GM12864 (cell line): ENCODE data around the gene GRM7.

Experiments
- DNase-seq: peaks from one replicate; pipeline ENCODE4 v3.0.0-alpha.2; 2011; ENCODE audit warnings: low read depth
- H3K4me3 ChIP-seq: 2 replicates; pipeline ENCODE4 v1.5.1; 2011; ENCODE audit warnings: mild to moderate bottlenecking, low read depth, low read length, control low read depth
- CTCF ChIP-seq: IDR thresholded peaks from 2 replicates; pipeline ENCODE4 v1.5.1; 2011; ENCODE audit warnings: low read depth, mild to moderate bottlenecking, moderate library complexity, low read length, control low read depth, inconsistent platforms; ENCODE audit errors: missing control alignments

GRM7 gene

GRCh38 chr3:7001370-7001769 lies 140.5 kb downstream of the GRM7 start:
- DNase-seq: no peak
- no peak for TF ChIP-seq CTCF
- no peak overlapping the region for H3K4me3 ChIP-seq

DNA sequence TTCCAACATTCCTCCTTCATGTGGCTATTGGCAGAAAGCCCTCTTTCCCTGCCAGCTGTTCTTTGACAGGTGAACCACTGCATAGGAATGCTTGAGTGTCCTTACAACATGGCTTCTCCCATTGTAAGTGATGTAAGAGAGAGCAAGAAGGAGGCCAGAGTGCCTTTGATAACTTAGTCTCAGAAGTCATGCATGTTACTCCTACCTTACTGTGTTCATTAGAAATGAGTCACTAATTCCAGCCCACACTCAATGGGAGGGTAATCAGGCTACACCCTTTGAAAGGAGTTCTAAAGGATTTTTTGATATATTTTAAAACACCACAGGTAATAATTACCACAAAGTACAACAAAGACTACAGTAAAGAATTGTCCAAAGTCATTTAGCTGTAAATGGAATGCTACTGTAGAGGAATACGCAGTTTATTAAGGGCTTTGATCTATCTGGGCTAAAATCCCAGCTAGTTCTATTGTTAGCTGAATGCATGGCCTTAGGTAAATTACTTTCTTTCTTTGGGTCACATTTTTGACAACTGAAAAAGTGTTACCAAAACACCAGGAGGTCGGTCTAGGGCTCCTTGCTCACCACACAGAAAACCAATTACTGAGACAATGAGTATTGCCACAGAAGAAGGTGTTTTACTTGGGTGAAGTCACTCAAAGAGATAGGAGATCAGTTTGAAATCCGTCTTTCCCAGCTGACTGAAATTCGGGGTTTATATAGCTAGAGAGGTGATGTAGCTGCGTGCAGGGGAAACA lies 154.9 kb downstream of the GRM7 start:
- DNase-seq: no peak
- H3K4me3 ChIP-seq: no peak overlapping the region
- no peak for TF ChIP-seq CTCF

- no peak overlapping the region for H3K4me3 ChIP-seq
- DNase-seq: no peak
- no peak for TF ChIP-seq CTCF
Measured at GRCh38 chr3:7025581-7026300, 164.8 kb downstream of the GRM7 start.

DNA sequence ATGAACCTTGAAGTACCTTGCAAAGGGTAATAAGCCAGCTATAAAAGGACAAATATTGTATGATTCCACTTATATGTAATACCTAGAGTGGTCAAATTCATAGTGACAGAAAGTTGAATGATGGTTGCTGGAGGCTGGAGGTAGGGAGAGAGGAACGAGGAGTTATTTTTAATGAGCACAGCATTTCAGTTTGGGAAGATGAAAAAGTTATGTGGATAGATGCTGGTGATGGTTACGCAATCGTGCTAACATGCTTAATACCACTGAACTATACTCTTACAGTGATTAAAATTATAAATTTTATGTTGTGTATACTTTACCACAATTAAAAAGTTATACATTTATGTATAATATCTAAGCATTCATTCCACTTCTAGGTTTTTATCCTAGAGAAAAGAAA lies 168.6 kb downstream of the GRM7 start:
- no peak for TF ChIP-seq CTCF
- no peak for DNase-seq
- H3K4me3 ChIP-seq: no peak overlapping the region

GRCh38 chr3:7038394-7038793 lies 177.5 kb downstream of the GRM7 start:
- no peak overlapping the region for H3K4me3 ChIP-seq
- TF ChIP-seq CTCF: no peak
- no peak for DNase-seq

- no peak for TF ChIP-seq CTCF
- H3K4me3 ChIP-seq: no peak overlapping the region
- no peak for DNase-seq
Measured at GRCh38 chr3:7062714-7063113, 201.8 kb downstream of the GRM7 start.
